ENCODE measurements around the gene KRTAP21-3.

DNA sequence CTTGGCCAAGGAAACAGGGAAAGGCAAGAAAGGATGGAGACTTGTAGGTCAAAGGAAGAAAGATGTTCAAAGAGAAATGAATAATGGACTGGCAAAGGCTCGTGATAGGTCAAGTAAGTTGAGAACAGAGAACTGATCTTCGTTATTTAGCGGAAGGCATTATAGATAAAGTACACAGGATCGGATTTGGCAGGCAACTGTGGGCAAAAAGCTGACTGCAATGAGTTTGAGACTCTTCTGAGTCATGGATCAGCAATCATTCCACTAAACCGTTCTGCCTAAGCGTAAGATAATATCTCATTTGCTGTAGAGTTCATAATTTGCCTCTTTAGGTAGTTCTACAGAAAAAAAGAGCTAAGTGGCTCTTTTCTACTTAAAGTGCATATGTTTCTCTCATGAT, 34.1 kb downstream of the KRTAP21-3 start:
- TF ChIP-seq, protein P1, sequence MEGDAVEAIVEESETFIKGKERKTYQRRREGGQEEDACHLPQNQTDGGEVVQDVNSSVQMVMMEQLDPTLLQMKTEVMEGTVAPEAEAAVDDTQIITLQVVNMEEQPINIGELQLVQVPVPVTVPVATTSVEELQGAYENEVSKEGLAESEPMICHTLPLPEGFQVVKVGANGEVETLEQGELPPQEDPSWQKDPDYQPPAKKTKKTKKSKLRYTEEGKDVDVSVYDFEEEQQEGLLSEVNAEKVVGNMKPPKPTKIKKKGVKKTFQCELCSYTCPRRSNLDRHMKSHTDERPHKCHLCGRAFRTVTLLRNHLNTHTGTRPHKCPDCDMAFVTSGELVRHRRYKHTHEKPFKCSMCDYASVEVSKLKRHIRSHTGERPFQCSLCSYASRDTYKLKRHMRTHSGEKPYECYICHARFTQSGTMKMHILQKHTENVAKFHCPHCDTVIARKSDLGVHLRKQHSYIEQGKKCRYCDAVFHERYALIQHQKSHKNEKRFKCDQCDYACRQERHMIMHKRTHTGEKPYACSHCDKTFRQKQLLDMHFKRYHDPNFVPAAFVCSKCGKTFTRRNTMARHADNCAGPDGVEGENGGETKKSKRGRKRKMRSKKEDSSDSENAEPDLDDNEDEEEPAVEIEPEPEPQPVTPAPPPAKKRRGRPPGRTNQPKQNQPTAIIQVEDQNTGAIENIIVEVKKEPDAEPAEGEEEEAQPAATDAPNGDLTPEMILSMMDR (IDR thresholded peaks at IDR 0.05 in 2 of 3, conservative IDR thresholded peaks at IDR 0.05 in 1 of 3; ENCODE audit: borderline replicate concordance in 1 of 3, insufficient read depth in 1 of 3, low read depth in 2 of 3, low read length in 2 of 3): no peak
- TF ChIP-seq POLR2A (IDR thresholded peaks at IDR 0.05; ENCODE audit: borderline replicate concordance, extremely low read depth, insufficient read depth, insufficient read length): no peak
- TF ChIP-seq POLR2AphosphoS5 (IDR thresholded peaks at IDR 0.05; ENCODE audit: low read depth, low read length): no peak
- no peak for TF ChIP-seq EZH2 (IDR thresholded peaks at IDR 0.05)

All from HCT116 (cell line).